ENCODE measurements around the gene ZDBF2.
"Not testable (repeated sequence)": the region's sequence is repeated elsewhere in the genome, so short reads cannot be mapped to it uniquely, and the experiment has no call there.

The ZDBF2 gene

DNA sequence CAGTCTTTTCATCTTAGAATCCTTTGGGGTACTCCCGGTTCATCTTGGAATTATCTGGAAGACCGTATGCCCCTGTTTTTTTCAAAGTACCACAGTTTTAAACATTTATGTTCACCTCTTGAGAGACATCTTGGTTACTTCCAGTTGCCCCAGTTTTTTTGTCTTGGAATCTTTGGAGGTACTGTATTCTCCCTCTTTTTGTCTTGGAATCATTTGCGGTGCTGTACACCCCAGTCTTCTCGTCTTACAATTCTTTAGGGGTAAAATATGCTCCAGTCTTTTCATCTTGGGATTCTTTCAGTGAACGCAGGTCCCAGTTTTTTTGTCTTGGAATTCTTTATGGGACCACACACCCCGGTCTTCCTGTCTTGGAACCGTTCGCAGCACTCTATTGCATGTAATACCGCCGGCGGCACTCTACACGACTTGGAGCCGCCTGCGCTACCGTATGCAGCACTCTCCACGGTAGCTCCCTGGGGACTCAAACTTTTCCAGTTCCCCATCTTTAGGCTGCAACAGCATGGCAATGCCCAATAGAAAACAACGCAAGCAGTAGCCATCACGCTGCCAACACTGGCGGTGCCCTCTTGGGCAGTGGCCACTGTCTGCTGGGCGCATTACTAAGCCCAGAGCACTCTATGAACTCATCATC is 21.2 kb upstream of the ZDBF2 start:
- H3K9me3 Mint-ChIP-seq, result peaks cover 10% of the 10 kb centered on the region
- H3K27me3 Mint-ChIP-seq (ENCODE audit: low read depth), result peaks cover 80% of the 10 kb centered on the region
- no peak overlapping the region for H3K4me3 Mint-ChIP-seq
- H3K4me1 Mint-ChIP-seq (ENCODE audit: low read depth), result peaks cover 5% of the 10 kb centered on the region
- H3K27ac Mint-ChIP-seq, result no peak overlapping the region
- H3K36me3 Mint-ChIP-seq (ENCODE audit: low read depth), result no peaks in the 10 kb centered on the region

GRCh38 chr2:206253777-206254166 is 20.7 kb upstream of the ZDBF2 start:
- no peak overlapping the region for H3K4me3 Mint-ChIP-seq
- peaks cover 5% of the 10 kb centered on the region for H3K4me1 Mint-ChIP-seq (ENCODE audit: low read depth)
- no peak overlapping the region for H3K27ac Mint-ChIP-seq
- no peaks in the 10 kb centered on the region for H3K36me3 Mint-ChIP-seq (ENCODE audit: low read depth)
- peaks cover 78% of the 10 kb centered on the region for H3K27me3 Mint-ChIP-seq (ENCODE audit: low read depth)
- peaks cover 10% of the 10 kb centered on the region for H3K9me3 Mint-ChIP-seq

DNA sequence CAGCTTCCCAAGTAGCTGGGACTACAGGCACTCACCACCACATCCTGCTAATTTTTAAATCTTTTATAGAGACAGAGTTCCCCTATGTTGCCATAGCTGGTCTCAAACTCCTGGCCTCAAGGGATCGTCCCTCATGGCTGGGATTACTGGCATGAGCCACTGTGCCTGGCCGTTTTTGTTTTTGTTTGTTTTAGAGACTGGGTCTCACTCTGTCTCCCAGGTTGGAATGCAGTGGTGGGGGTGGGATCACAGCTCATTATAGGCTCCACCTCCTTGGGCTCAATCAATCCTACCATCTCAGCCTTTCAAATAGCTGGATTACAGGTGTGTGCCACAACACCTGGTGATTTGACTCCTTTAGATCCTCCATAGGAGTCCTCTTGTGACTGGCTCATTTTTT is 19.5 kb upstream of the ZDBF2 start:
- H3K27me3 Mint-ChIP-seq (ENCODE audit: low read depth), result peaks cover 80% of the 10 kb centered on the region
- H3K4me1 Mint-ChIP-seq (ENCODE audit: low read depth), result peaks cover 9% of the 10 kb centered on the region
- H3K9me3 Mint-ChIP-seq, result peaks cover 10% of the 10 kb centered on the region
- H3K4me3 Mint-ChIP-seq, result no peak overlapping the region
- H3K27ac Mint-ChIP-seq, result no peak overlapping the region
- no peaks in the 10 kb centered on the region for H3K36me3 Mint-ChIP-seq (ENCODE audit: low read depth)

DNA sequence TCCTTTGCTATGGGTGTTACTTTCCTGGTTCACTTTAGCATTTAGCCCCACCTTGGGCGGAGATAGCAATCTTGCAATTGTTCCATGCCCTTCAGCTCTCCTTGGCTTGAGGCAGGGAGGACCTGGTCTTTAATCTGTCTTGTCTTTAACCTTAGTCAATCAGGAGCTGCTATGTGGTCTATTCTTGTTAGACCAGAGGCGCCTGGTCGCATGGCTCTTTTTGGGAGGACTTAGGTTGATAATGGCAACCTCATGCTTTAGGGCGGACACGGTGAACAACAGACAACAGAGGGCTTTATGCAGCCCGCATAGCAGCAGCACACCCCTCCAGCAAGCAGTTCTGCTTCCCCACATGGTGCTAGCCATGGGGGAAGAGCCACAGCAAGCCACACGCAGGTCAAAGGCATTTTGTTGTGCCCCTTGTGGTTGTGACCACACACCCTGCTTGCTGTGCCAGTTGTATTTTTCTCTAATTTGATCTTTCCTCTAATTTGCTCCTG is 17.7 kb upstream of the ZDBF2 start:
- H3K36me3 Mint-ChIP-seq (ENCODE audit: low read depth), result no peaks in the 10 kb centered on the region
- no peak overlapping the region for H3K4me3 Mint-ChIP-seq
- no peak overlapping the region for H3K27ac Mint-ChIP-seq
- peaks cover 5% of the 10 kb centered on the region for H3K4me1 Mint-ChIP-seq (ENCODE audit: low read depth)
- peaks cover 82% of the 10 kb centered on the region for H3K27me3 Mint-ChIP-seq (ENCODE audit: low read depth)
- H3K9me3 Mint-ChIP-seq, result peaks cover 10% of the 10 kb centered on the region

- peaks cover 10% of the 10 kb centered on the region for H3K9me3 Mint-ChIP-seq
- H3K36me3 Mint-ChIP-seq (ENCODE audit: low read depth), result no peaks in the 10 kb centered on the region
- no peak overlapping the region for H3K4me3 Mint-ChIP-seq
- peaks cover 5% of the 10 kb centered on the region for H3K4me1 Mint-ChIP-seq (ENCODE audit: low read depth)
- peaks cover 82% of the 10 kb centered on the region for H3K27me3 Mint-ChIP-seq (ENCODE audit: low read depth)
- no peak overlapping the region for H3K27ac Mint-ChIP-seq
Observed at GRCh38 chr2:206257350-206257749, 17.1 kb upstream of the ZDBF2 start.

DNA sequence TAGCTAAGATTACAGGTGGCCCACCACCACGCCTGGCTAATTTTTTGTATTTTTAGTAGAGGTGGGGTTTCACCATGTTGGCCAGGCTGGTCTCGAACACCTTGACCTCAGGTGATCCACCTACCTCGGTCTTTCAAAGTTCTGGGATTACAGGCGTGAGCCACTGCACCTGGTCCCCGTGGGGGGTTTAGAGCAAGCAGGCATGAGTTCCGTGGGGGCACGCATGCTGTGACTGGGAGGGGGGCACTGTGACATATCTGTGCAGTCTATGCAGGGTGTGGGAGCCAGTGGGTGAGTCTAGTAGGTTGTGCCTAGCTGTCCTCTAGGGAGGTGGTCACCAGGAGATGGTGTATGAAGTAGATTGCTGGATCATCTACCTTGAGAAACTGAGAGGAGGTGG is 16.6 kb upstream of the ZDBF2 start:
- Mint-ChIP-seq H3K27ac (no peak overlapping the region), H3K9me3 (peaks cover 5% of the 10 kb centered on the region), H3K4me1 (ENCODE audit: low read depth) (peaks cover 5% of the 10 kb centered on the region), H3K27me3 (ENCODE audit: low read depth) (peaks cover 82% of the 10 kb centered on the region), H3K4me3 (no peak overlapping the region), H3K36me3 (ENCODE audit: low read depth) (no peaks in the 10 kb centered on the region)

GRCh38 chr2:206258615-206259014 is 15.8 kb upstream of the ZDBF2 start:
- H3K36me3 Mint-ChIP-seq (ENCODE audit: low read depth); H3K4me1 Mint-ChIP-seq (ENCODE audit: low read depth); H3K4me3 Mint-ChIP-seq; H3K27ac Mint-ChIP-seq; H3K9me3 Mint-ChIP-seq: not testable (repeated sequence)
- peaks cover 81% of the 10 kb centered on the region for H3K27me3 Mint-ChIP-seq (ENCODE audit: low read depth)

- H3K27ac Mint-ChIP-seq, result no peak overlapping the region
- peaks cover 7% of the 10 kb centered on the region for H3K4me1 Mint-ChIP-seq (ENCODE audit: low read depth)
Observed at GRCh38 chr2:206259376-206260187, 14.9 kb upstream of the ZDBF2 start.

DNA sequence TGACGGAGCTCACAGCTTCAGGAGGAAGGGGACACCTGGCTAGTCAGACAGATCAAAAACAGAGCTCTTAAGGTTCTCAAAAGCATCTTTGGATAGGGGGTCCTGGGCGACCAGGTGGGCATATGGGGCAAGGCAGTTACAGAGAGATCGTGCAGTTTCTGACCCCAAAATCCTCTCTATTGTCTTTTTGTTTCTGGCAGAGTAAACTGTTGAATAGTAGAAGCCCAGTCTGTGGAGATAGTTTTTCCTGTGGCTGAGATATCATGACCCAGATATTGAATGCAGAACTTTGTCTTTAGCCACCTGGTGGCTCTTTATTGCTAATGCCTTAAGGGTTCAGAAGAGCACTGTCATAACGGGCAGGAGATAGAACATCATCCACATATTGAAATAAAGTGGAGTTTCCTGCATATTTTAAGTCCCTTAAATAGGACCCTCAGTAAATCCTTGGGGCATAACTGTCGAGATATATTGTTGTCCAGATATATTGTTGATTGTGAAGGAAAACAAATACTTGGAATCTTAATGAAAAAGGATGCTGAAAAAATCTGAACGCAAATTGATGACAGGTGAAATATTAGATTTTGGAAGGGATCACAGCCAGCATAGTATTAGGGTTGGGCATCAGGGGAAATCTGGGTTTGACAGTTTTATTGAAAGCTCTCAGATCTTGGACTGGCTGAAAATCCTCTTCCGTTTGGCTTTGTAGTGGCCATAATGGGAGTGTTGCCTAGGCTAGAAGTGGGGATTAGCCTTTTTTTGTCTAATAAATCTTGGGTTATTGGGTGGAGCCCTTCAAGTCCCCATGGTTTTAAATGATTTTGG is 14.1 kb upstream of the ZDBF2 start:
- H3K27ac Mint-ChIP-seq, result no peak overlapping the region
- peaks cover 82% of the 10 kb centered on the region for H3K27me3 Mint-ChIP-seq (ENCODE audit: low read depth)
- peaks cover 7% of the 10 kb centered on the region for H3K4me1 Mint-ChIP-seq (ENCODE audit: low read depth)
- no peaks in the 10 kb centered on the region for H3K36me3 Mint-ChIP-seq (ENCODE audit: low read depth)
- H3K9me3 Mint-ChIP-seq, result no peaks in the 10 kb centered on the region
- no peak overlapping the region for H3K4me3 Mint-ChIP-seq

More at GRCh38 chr2:206259376-206260187, 14.9 kb upstream of the ZDBF2 start:
- Mint-ChIP-seq H3K36me3 (ENCODE audit: low read depth) (no peaks in the 10 kb centered on the region), H3K27me3 (ENCODE audit: low read depth) (peaks cover 82% of the 10 kb centered on the region), H3K9me3 (peaks cover 3% of the 10 kb centered on the region), H3K4me3 (peak overlapping the region; percentile 23)

- Mint-ChIP-seq H3K9me3 (no peaks in the 10 kb centered on the region), H3K4me3 (peak overlapping the region; percentile 1), H3K27me3 (ENCODE audit: low read depth) (peaks cover 87% of the 10 kb centered on the region), H3K27ac (peak overlapping the region; percentile 2), H3K4me1 (ENCODE audit: low read depth) (peaks cover 7% of the 10 kb centered on the region), H3K36me3 (ENCODE audit: low read depth) (no peaks in the 10 kb centered on the region)
Observed at GRCh38 chr2:206263959-206264603, 10.4 kb upstream of the ZDBF2 start.

DNA sequence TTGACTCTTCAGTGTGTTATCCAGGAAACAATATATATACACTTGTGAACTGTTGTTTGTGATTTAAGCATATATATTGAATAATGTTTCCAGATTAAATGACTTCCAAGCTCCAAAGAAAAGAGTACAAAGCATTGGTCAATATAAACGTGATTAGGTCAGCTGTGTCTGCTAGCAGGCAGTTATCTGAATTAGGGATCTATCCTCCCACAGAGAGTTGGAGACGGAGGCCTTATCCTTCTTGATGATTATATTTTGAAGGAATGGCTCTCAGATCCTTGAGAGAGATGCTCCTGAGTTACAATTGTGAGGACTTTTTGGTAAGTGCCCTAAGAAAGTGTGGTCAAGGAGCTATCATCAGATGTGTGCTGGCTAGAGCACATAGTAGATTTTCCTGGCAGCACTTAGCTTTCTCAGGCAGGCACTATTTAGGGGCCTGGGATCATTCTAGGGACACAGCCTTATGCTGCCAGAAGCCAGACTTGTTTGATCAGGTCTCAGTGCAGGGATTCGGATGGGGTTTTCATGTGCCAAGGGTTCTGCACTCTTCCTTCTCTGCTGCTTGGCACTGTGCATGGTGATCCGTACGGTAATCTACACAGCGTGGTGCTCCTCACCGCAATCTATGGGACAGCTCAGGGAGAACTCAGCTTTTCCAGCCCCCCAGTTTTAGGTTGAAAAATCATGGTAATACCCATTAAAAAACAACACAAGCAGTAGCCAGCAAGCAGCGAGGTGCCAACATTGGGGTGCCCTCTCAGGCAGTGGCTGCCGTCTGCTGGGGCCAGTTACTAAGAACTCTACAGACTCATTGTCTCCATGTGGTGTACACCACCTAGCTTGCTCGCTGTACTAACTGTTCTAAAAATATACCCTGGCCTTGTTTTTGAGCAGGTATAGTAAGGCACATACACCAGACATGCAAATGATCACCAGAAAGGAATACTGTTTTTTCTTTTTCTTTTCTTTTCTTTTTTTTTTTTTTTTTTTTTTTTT is 8.0 kb upstream of the ZDBF2 start:
- no peak overlapping the region for H3K4me3 Mint-ChIP-seq
- H3K27ac Mint-ChIP-seq, result no peak overlapping the region
- no peaks in the 10 kb centered on the region for H3K36me3 Mint-ChIP-seq (ENCODE audit: low read depth)
- no peaks in the 10 kb centered on the region for H3K9me3 Mint-ChIP-seq
- H3K27me3 Mint-ChIP-seq (ENCODE audit: low read depth), result peaks cover 88% of the 10 kb centered on the region
- H3K4me1 Mint-ChIP-seq (ENCODE audit: low read depth), result peaks cover 3% of the 10 kb centered on the region

GRCh38 chr2:206267567-206267966 is 6.9 kb upstream of the ZDBF2 start:
- Mint-ChIP-seq H3K27me3 (ENCODE audit: low read depth) (peaks cover 89% of the 10 kb centered on the region), H3K36me3 (ENCODE audit: low read depth) (no peaks in the 10 kb centered on the region), H3K4me1 (ENCODE audit: low read depth) (peaks cover 3% of the 10 kb centered on the region), H3K27ac (no peak overlapping the region), H3K4me3 (no peak overlapping the region), H3K9me3 (no peaks in the 10 kb centered on the region)

GRCh38 chr2:206271065-206271464 is 3.4 kb upstream of the ZDBF2 start:
- Mint-ChIP-seq H3K4me3 (no peak overlapping the region), H3K9me3 (peaks cover 3% of the 10 kb centered on the region)

More at GRCh38 chr2:206271065-206271464, 3.4 kb upstream of the ZDBF2 start:
- Mint-ChIP-seq H3K27ac (no peak overlapping the region), H3K4me1 (ENCODE audit: low read depth) (peaks cover 19% of the 10 kb centered on the region), H3K27me3 (ENCODE audit: low read depth) (peaks cover 84% of the 10 kb centered on the region), H3K36me3 (ENCODE audit: low read depth) (peaks cover 5% of the 10 kb centered on the region)

Data from T-helper 1 cell treated with Interleukin-12 subunit alpha and Interleukin-12 subunit beta and Interleukin-4 antibody, amounts not matched to agents 30 μg/mL and 1 μg/mL, for 36 hours (primary cell).